ENCODE results near the gene ENTPD1. TPM values are rescaled to one million over a fixed set of nuclear protein-coding genes. Genes with fewer than 3 reads are reported as not detected.

Gene ENTPD1
- polyA plus RNA-seq, 1 donor (not counting 4 experiments of a cell fraction or from before 2014, with no cell fraction given): 0.03 TPM

- Histone ChIP-seq H3K79me2 (ENCODE audit: control insufficient read depth, insufficient read depth, low read length) (no peaks in the 10 kb centered on the region), H4K20me1 (ENCODE audit: control insufficient read depth, extremely low read depth, insufficient read depth, low read length) (no peaks in the 10 kb centered on the region), H2AFZ (ENCODE audit: control insufficient read depth, low read length) (no peak overlapping the region), H3K9me3 (ENCODE audit: control insufficient read depth, low read depth, low read length) (no peaks in the 10 kb centered on the region), H3K9me1 (ENCODE audit: control insufficient read depth, extremely low read depth, insufficient read depth, low read length) (no peaks in the 10 kb centered on the region), H3K4me2 (ENCODE audit: control insufficient read depth, extremely low read depth, insufficient read depth, low read depth, low read length) (no peak overlapping the region), H3K36me3 (ENCODE audit: control insufficient read depth in 2 of 2, extremely low read depth in 1 of 2, insufficient read depth in 2 of 2, low read length in 2 of 2) (no peaks in the 10 kb centered on the region), H3K9ac (ENCODE audit: control insufficient read depth, extremely low read depth, insufficient read depth, low read length) (no peak overlapping the region), H3K27ac (ENCODE audit: control insufficient read depth, insufficient read depth, low read length) (no peak overlapping the region), H3K4me3 (ENCODE audit: control insufficient read depth in 2 of 3, extremely low read depth in 1 of 3, insufficient read depth in 2 of 3, low read depth in 1 of 3, low read length in 3 of 3) (no peak overlapping the region), H3K27me3 (ENCODE audit: control insufficient read depth, extremely low read depth, insufficient read depth, low read length) (no peaks in the 10 kb centered on the region), H3K4me1 (ENCODE audit: control insufficient read depth, extremely low read depth, insufficient read depth, low read length) (peaks cover 3% of the 10 kb centered on the region)
- dilution Hi-C loops (cut with MboI; ENCODE audit: extremely low pct_ligation_motif_present, low sequenced_read_pairs): no loop called here
- FAIRE-seq (no peak), DNase-seq (ENCODE audit: low read depth, low spot score) (no peak)
- no peak for TF ChIP-seq EZH2 (IDR thresholded peaks at IDR 0.05; ENCODE audit: low read length)
- TF ChIP-seq, protein P1, sequence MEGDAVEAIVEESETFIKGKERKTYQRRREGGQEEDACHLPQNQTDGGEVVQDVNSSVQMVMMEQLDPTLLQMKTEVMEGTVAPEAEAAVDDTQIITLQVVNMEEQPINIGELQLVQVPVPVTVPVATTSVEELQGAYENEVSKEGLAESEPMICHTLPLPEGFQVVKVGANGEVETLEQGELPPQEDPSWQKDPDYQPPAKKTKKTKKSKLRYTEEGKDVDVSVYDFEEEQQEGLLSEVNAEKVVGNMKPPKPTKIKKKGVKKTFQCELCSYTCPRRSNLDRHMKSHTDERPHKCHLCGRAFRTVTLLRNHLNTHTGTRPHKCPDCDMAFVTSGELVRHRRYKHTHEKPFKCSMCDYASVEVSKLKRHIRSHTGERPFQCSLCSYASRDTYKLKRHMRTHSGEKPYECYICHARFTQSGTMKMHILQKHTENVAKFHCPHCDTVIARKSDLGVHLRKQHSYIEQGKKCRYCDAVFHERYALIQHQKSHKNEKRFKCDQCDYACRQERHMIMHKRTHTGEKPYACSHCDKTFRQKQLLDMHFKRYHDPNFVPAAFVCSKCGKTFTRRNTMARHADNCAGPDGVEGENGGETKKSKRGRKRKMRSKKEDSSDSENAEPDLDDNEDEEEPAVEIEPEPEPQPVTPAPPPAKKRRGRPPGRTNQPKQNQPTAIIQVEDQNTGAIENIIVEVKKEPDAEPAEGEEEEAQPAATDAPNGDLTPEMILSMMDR (optimal IDR thresholded peaks at IDR 0.05 in 1 of 3, IDR thresholded peaks at IDR 0.05 in 1 of 3, conservative IDR thresholded peaks at IDR 0.05 in 1 of 3; ENCODE audit: extremely low read depth in 1 of 3, insufficient read depth in 2 of 3, low read length in 3 of 3): no peak
Measured at GRCh38 chr10:95815133-95815532, 59.2 kb downstream of the ENTPD1 start.

GRCh38 chr10:95815701-95816240, 59.8 kb downstream of the ENTPD1 start:
- Histone ChIP-seq H3K9ac (ENCODE audit: control insufficient read depth, extremely low read depth, insufficient read depth, low read length) (no peak overlapping the region), H3K4me1 (ENCODE audit: control insufficient read depth, extremely low read depth, insufficient read depth, low read length) (peaks cover 3% of the 10 kb centered on the region), H3K36me3 (ENCODE audit: control insufficient read depth in 2 of 2, extremely low read depth in 1 of 2, insufficient read depth in 2 of 2, low read length in 2 of 2) (no peaks in the 10 kb centered on the region), H3K79me2 (ENCODE audit: control insufficient read depth, insufficient read depth, low read length) (no peaks in the 10 kb centered on the region), H3K27ac (ENCODE audit: control insufficient read depth, insufficient read depth, low read length) (no peak overlapping the region), H3K9me3 (ENCODE audit: control insufficient read depth, low read depth, low read length) (no peaks in the 10 kb centered on the region), H4K20me1 (ENCODE audit: control insufficient read depth, extremely low read depth, insufficient read depth, low read length) (no peaks in the 10 kb centered on the region), H3K9me1 (ENCODE audit: control insufficient read depth, extremely low read depth, insufficient read depth, low read length) (no peaks in the 10 kb centered on the region), H3K27me3 (ENCODE audit: control insufficient read depth, extremely low read depth, insufficient read depth, low read length) (no peaks in the 10 kb centered on the region), H3K4me2 (ENCODE audit: control insufficient read depth, extremely low read depth, insufficient read depth, low read depth, low read length) (no peak overlapping the region), H3K4me3 (ENCODE audit: control insufficient read depth in 2 of 3, extremely low read depth in 1 of 3, insufficient read depth in 2 of 3, low read depth in 1 of 3, low read length in 3 of 3) (no peak overlapping the region), H2AFZ (ENCODE audit: control insufficient read depth, low read length) (no peak overlapping the region)
- FAIRE-seq (no peak), DNase-seq (ENCODE audit: low read depth, low spot score) (no peak)
- TF ChIP-seq, protein P1 (optimal IDR thresholded peaks at IDR 0.05 in 1 of 3, IDR thresholded peaks at IDR 0.05 in 1 of 3, conservative IDR thresholded peaks at IDR 0.05 in 1 of 3; ENCODE audit: extremely low read depth in 1 of 3, insufficient read depth in 2 of 3, low read length in 3 of 3): no peak
- TF ChIP-seq EZH2 (IDR thresholded peaks at IDR 0.05; ENCODE audit: low read length): no peak
- dilution Hi-C loops (cut with MboI; ENCODE audit: extremely low pct_ligation_motif_present, low sequenced_read_pairs): no loop called here

Data from keratinocyte (primary cell).